MG63 (cell line): ENCODE data around the gene TRIM68. TPM values are rescaled to one million over a fixed set of nuclear protein-coding genes. Genes with fewer than 3 reads are reported as not detected.

Experiments
- DNase-seq: peaks from one replicate; pipeline ENCODE4 v3.0.0-alpha.2; 2020
- H3K27me3 ChIP-seq: fragments of 250-450 bp; sonication (Bioruptor Pico); 2 replicates; pipeline ENCODE4 v1.5.1; 2020; ENCODE audit warnings: mild to moderate bottlenecking, moderate library complexity
- H3K36me3 ChIP-seq: fragments of 250-450 bp; sonication (Bioruptor Pico); 2 replicates; pipeline ENCODE4 v1.5.1; 2020; ENCODE audit warnings: mild to moderate bottlenecking, moderate library complexity
- H3K4me3 ChIP-seq: fragments of 250-450 bp; sonication (Bioruptor Pico); 2 replicates; pipeline ENCODE4 v1.5.1; 2020; ENCODE audit warnings: mild to moderate bottlenecking, moderate library complexity
- H3K9me3 ChIP-seq: fragments of 250-450 bp; sonication (Bioruptor Pico); 2 replicates; pipeline ENCODE4 v1.5.1; 2020; ENCODE audit warnings: mild to moderate bottlenecking, moderate library complexity
- total RNA-seq: library from RNA; depleted of rRNA; stranded (reverse); fragments of >200 nt; shearing (Covaris generic); gene quantifications from 2 replicates; pipeline ENCODE4 v1.2.3, GENCODE V29; 2014; ENCODE audit warnings: low replicate concordance; rRNA removed

The TRIM68 gene
- total RNA-seq, 1 experiment from 2014 or later: 9.9 TPM

DNA sequence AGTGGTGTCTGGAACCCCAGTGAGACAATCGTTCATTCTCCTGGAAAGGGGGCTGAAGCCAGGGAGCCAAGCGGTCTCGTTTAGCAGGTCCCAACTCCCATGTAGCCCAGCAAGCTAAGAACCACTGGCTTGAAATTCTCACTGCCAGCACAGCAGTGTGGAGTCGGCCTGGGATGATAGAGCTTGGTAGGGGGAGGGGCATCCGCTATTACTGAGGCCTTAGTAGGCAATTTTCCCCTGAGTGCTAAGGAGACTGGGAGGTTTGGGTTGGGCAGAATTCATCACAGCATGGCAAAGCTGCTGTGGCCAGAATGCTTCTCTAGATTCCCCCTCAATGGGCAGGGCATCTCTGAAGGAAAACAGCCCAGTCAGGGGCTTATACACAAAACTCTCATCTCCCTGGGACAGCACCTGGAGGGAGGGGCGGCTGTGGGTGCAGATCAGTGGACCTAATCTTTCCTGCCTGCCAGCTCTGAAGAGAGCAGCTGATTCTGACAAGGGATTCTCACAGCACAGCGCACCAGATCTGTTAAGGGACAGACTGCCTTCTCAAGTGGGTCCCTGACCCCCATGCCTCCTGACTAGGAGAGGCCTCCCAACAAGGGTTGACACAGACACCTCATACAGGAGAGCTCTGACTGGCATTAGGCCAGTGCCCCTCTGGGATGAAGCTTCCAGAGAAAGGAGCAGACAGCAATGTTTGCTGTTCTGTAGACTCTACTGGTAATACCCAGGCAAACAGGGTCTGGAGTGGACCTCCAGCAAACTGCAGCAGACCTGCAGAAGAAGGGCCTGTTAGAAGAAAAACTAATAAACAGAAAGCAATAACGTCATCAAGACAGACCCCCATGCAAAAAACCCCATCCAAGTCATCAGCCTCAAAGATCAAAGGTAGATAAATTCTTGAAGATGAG, 48.2 kb downstream of the TRIM68 start:
- H3K4me3 ChIP-seq: no peak overlapping the region
- no peaks in the 10 kb centered on the region for H3K9me3 ChIP-seq
- no peaks in the 10 kb centered on the region for H3K27me3 ChIP-seq
- no peaks in the 10 kb centered on the region for H3K36me3 ChIP-seq
- DNase-seq: no peak

DNA sequence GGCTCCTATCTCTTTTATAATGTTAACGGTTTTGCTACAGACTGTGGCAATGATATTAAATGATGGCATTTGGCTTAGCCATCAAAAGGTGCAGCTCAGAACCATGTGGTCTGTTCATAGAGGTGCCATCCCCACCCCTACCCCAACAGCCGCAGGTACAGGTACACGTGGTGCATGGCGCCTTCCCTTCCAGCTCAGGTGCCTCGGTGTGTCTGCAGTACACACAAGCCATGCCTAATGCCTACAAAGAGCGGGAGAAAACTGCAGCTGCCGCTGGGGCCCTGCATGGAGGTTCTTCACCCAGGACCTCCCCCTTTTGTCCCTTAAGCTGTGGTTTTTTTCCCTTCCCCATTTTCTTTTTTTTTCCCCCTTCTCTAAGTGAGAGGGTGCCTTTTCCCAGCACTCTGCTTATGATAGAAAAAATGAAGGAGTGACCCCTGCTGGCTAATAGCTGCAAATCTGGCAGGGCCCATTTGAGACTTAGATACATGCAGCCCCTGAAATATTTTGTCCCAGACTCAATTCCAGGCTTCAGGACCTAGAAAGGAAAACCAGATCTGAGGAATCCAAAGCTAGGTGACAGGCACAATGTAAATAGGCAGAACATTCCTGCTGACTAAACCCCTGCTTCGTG, 56.6 kb downstream of the TRIM68 start:
- H3K4me3 ChIP-seq: no peak overlapping the region
- H3K9me3 ChIP-seq: no peaks in the 10 kb centered on the region
- no peaks in the 10 kb centered on the region for H3K27me3 ChIP-seq
- no peaks in the 10 kb centered on the region for H3K36me3 ChIP-seq
- DNase-seq: no peak

Other genes starting within 250 kb of the TRIM68 start
- gene OR52B4, start 239.8 kb downstream of the TRIM68 start, total RNA-seq: not detected in 2 replicates
- gene TRIM21, start 214.5 kb downstream of the TRIM68 start, total RNA-seq: 13.7 and 24.8 TPM in 2 replicates
- gene OR52K2, start 158.9 kb downstream of the TRIM68 start, total RNA-seq: not detected in 2 replicates
- gene OR52K1, start 125.6 kb downstream of the TRIM68 start, total RNA-seq: not detected in 2 replicates
- gene OR52M1, start 63.0 kb downstream of the TRIM68 start, total RNA-seq: not detected in 2 replicates
- not detected in 2 replicates for gene OR52I2, start 26.5 kb downstream of the TRIM68 start, total RNA-seq
- gene OR52I1, start 14.2 kb downstream of the TRIM68 start, total RNA-seq: not detected in 2 replicates
- gene OR51D1, start 29.2 kb upstream of the TRIM68 start, total RNA-seq: not detected in 2 replicates
- not detected in 2 replicates for gene OR51E1, start 35.8 kb upstream of the TRIM68 start, total RNA-seq
- 0.23 and 3.5 TPM in 2 replicates for gene OR51E2, start 89.6 kb upstream of the TRIM68 start, total RNA-seq
- 0.43 TPM in 1 of 2 replicates, not detected in the other for gene MMP26, start 96.6 kb upstream of the TRIM68 start, total RNA-seq
- not detected in 2 replicates for gene OR51F1, start 161.7 kb upstream of the TRIM68 start, total RNA-seq
- not detected in 2 replicates for gene OR52R1, start 196.1 kb upstream of the TRIM68 start, total RNA-seq
- gene OR51F2, start 213.1 kb upstream of the TRIM68 start, total RNA-seq: not detected in 2 replicates
- gene OR51S1, start 241.0 kb upstream of the TRIM68 start, total RNA-seq: not detected in 2 replicates